Measurements from ENCODE around the gene PRKAG3.
A peak's percentile ranks its signal among the peaks of the same experiment; 100 is the strongest.

The PRKAG3 gene

DNA sequence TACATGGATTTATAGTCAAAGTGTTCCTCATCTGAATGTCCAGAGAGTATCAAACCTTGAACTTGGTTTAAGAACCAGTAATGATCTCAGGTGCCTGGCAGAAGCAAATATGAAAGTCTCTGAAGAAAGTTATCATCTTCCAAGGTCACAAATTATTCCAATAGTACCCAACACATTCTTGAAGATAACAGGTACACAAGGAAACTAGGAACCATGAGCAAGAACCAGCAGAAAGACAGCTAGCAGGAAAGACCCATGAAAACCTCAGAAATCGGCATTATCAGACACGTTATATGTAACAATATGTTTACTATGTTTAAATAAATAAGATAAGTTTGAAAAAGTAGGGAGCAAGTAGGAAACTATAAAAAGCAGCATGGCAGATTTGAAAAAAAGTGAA is 5.9 kb upstream of the PRKAG3 start:
- DNase-seq: no peak

DNA sequence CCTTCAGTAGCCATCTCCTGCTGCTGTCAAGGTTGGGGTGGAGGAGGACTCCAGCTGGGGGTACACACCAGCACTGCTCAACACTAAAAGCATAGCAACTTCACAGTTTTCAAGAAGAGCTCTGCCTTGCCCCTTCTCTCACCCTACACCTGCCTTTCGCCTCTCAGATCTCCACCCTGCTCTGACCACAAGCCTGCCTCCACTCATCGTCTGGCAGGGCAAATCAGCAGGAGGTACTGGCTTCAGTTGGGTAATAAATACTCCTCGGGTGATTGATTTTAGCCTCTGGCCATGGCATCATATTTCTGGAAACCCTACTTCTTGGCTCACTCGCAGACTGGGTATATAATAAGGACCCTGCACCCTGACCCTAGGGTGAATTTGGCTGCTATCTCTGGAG is 3.1 kb upstream of the PRKAG3 start:
- DNase-seq: no peak

DNA sequence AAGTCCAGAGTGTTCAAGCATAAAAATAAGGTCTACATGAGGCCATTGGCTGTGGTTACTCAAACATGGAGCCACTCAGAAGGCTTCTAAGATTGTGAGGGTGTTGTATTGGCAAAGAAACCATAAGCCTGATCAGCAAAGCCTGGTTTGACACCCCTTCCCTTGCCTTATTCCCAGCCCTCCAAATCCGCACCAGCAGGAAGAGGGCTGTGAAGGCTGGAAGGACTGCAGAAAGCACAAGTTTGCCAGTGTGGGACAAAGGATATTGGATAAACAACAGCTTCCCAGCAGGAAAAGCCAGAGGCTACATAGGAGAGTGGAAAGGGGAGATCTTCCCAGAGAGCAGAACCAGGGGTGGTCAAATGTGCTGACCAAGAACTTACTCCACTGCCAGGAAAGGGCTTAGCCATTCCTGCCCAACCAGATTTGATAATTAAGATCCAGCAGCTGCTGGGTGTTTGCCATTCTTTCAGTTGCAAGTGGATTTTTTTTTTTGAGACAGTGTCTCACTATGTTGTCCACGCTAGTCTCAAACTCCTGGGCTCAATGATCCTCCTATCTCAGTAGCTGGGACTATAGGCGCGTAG is 1.5 kb upstream of the PRKAG3 start:
- no peak for DNase-seq

DNA sequence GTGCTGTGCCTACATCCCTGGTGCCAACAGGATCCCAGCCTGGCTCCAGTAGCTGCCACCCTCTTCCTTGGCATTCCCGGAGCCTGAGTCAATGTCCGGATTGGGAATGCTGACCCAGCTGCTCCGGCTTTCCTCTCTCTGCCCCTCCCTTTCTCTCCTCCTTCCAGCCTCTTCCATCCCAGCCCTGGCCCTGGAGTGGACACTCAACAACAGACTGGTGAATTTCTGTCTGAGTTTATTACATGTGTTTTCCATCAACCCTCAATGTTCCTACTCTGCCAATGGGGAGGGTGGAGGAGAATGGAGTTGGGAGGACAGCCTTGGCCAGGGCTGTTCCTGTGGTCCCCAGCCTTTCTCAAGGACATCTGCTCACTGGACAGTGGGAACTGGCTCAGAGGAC is 917 bp upstream of the PRKAG3 start:
- no peak for DNase-seq

DNA sequence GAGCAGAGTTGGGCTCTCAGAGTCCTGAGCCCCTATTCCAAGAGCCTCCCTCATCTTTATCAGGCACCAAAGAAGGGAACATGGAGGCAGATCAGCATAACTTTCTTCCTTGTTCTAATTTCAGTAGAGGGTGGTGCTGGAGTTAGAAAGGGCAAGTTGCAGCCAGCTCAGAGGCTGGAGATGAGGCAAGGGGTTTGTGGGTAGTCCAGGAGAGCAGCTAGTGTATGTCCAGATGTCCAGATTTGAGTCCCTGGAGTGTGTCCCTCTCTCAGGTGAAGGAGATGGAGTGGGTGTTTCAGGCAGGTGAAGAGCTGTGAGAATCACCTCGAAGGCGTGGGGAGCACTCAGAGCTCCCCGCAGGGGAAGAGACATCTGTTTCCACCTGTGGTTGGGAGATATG is 478 bp upstream of the PRKAG3 start:
- no peak for DNase-seq

DNA sequence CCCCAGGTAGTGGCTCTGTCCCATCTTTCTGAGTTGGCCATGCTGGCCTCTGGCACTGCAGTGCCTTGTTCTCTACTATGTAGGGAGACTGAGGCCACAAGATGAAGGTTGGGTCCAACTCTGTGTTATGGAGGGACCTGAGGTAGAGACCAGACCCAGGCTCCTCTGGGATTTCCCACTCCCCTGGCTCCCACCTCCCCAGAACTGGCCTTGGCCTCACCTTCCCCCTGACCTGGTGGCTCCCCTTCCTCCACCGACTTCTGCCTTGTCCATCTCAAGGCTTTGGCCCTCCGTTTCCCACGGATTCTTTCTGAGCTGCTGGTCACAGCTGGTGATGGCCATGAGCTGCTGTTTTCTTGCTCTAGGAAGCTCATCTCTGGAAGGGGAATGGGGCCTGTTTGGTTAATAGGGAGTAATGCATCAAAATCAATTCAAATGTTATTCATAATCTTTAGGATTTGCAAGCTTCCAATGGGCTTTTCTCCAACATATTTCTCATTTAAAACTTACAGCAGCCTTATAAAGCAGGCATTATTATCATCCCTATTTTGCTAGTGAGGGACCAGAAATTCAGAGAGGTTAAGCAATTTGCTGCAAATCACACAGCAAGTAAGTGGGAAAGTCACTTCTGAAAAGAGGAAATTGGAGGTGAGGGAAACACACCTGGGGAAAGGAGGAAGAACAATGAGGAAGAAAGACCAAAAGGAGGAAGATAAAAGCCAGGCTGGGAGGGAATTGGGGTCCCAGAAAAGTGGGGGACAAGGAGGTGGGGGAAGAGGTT is 887 bp downstream of the PRKAG3 start:
- DNase-seq: peak; percentile 2

DNA sequence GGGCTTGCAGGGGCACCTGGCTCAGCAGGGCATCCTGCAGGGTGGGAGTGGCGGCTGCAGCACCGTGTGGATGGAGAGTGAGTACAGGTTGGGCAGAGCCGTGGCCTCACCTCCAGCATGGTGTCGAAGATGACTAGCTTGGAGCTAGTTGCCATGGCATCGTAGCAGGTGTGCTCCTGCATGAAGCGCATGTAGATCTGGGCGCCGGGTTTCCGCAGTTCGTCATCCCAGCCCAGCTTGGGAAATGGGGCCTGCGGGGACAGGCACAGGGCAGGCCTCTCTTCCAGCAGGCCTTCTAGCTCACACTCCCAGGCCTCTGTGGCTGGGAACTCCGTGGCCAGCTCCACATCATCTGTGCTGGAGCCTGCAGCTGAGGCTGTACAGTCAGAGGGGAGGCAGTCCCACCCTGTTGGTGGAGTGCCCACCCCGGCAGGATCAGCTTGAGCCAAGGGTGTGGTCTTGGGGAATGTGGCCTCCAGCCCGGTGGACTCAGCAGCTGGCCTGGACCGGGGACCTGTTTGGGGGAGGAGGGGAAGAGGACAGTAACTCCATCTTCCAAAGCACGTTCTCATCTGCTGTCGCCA is 1.6 kb downstream of the PRKAG3 start:
- peak; percentile 17 for DNase-seq

DNA sequence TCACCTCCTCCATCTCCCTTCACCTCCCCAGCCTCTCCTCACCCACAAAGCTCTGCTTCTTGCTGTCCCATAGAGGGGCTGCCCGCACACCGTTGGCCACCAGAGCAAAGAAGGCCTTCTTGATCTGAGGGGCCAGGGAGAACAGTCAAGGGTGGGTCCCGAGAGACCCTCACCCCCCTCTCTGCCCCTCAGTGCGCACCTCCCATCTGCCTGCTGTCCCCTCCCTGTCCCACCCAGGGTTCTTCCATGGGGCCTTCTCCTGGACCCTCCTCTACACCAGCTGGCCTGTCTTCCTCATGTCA is 3.2 kb downstream of the PRKAG3 start:
- peak; percentile 12 for DNase-seq

DNA sequence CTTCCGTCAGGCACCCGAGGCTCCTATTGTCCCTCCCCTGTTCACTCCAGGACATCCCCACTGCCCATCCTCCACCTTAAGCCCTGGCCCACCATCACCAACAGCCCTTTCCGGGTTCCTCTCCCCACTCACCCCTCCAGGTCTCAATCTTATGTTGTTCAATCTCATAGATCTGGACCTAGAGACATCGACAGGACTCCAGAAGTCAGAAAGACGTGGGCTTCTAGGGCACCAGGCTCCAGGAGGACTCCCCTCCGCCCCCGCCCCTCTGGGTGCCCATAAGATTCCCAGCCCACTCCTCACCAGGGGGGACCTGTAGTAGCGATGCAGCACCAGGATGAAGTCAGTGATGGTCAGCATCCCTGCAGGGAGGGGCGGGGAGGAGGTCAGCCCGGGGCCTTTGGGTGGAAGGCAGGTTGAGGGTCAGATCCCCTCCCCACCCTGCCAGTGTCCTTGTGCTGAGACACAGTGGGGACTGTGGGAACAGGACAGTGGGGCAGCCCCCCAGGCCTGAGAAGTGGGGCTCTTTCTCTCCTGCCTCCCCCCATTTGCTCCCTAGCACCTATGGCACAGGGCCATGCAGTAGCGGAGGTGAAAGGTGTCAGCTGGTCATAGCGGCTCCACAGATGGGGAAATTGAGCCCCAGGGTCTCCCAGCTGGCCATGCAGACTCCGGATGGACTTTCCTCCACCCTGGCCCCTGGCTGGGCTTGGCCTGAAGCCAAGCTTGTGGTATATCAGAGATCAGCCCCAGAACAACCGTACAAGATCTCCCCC is 3.7 kb downstream of the PRKAG3 start:
- DNase-seq: no peak

DNA sequence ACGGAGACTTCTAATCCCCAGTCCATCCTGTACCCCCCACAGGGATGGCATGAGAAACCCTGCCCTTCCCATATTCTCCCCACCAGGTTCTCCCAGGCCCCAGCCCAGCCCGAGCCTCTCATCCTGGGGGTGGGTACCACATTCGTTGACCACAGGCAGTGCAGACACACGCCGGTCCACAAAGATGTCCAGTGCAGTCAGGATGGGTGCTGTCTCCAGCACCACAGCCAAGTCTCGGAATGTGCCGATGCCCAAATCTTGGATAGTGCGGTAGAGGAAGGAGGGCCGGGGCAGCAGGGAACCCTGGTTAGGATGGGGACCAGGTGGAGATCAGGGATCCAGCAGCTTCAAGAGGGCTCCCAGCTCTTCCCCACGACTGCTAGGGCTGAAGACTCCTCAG is 4.8 kb downstream of the PRKAG3 start:
- DNase-seq: no peak

DNA sequence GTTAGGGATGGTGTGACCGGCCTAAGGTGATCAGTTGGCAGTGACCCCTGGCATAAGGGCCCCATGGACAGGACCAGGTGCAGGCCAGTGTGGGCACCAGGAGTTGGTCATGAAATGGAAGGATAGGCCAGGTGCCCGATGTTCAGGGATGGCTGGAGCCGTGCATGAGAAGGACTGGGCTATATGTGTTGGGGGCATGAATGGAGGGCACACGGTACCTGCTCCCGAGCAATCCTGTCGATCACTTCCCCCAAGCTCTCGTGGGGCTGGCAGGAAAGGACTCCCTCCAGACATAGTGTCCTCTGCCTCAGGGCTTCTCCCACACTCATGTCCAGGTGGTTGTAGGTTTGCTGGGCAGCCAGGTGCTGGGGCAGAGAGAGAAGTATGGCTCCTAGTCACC is 7.6 kb downstream of the PRKAG3 start:
- DNase-seq: no peak

DNA sequence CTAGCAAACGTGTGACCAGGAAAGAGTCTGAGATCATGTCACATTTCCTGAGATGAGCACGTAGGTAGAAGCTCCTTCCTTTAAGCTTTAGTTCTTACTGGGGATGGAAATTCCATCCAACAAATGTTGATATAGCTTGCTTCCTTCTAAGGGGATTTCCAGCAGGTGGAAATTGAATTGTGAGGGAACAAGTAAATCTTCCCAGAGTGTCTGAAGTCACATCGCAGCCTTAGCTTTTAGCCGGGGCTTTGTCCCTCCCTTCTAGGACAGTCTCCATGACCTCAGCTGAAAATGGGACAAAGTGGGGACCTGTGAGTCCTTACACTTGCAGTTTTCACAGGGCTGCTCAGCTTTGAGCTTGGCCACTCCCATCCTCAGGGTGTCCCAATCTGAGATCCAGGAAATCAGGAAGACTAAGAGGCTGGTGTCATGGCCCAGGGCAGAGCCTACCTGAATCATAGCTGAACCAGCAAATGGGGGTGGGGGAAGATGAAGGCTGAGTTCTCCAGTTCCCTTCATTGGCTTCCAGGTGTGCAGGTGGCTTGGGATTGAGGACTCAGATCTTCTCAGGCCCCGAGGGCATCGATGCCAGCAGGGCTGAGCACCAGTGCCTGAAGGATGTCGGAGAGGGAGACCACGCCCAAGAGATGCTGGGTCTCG is 8.3 kb downstream of the PRKAG3 start:
- DNase-seq: no peak

DNA sequence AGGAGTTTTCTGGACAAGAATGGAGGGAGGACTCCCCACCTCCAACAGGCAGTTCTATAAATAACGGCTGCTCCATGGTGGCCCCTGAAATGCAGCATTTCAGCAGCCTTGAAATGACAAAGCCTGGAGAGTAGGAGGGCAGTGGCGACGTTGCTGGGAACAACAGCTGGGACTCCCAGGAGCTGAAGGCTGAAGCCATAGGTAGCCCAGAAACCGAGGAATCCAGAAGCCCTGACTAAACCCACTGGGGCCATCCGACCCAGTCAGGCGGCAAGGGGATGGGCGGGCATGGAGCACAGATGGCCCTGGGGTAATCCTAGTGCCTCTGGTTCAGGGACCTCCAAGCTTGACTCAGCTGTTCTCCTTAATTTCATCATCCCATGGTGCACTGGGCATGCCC is 9.0 kb downstream of the PRKAG3 start:
- no peak for DNase-seq

DNA sequence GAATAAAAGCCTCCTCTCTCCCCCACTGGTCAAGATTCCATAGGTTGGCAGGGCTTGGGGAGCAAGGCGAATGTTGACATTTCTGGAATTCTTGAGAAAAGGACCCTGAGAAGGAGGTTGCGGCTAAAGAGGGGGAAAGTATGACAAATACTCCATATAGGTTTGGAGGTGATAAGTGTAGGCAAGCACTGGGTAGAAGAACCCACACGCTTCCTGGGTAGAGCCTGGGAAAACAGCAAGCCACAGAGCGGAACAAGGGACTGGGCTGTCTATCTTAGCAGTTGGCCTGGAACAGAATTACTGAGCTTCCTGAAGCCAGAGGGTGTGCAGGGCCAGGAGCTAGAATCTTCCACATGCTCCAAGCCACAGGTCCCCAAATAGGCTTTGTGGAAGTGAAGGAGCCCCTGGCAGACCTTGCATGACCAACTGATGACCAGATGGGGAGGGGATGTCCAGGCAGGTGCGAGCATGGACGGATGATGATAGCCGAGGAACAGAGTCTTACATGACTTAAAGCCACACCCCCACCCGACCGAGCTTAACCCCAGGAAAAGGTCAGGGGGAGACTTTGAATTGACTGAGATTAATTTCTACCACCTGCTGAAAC is 9.9 kb downstream of the PRKAG3 start:
- DNase-seq: no peak

DNA sequence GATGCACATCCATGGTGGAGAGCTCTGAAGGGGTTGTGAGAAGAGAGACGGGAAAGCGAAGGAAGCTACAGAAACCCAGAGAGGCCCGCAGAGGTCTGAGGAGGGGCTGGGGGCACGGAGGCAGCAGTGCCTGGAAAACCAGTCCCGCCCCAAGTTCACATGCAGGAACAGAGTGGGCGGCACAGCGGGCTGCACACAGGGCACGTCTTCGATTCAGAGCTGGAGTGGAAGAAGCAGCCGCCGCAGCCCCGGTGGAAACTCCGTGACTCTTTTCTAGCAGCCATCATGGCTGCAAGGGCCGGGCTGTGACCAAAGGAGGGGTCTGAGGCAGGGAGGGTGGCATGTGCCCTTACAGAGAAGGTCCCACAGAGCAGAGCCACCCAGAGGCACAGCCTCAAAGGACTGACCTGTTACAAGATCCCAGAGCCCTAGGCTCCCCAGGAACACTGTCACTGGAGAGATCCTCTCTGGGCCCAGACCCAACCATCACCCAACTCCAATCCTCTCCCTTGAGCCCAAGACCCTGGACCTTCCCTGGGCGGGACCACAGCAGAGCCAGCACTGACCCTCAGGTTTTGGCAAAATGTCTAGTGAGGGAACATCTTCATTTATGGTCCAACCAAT is 10.7 kb downstream of the PRKAG3 start:
- no peak for DNase-seq

DNA sequence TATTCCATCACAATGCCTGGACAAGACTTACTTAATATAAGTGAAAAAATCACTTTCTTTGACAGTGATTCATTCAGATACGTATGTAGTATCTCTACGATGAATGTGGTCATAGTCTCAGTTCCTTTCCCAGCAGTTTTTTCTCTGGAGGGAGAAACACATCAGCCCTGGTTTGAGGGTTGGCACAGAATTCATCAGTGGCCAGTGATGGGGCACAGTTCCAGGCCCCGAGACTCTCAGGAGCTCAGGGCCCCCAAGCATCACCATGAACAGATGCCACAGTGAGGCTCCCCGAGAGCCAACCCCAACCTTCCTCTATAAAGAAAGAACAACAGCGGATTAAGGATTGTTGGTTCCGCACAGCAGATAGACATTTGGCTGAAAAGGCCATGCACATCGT is 12.5 kb downstream of the PRKAG3 start:
- DNase-seq: no peak

DNA sequence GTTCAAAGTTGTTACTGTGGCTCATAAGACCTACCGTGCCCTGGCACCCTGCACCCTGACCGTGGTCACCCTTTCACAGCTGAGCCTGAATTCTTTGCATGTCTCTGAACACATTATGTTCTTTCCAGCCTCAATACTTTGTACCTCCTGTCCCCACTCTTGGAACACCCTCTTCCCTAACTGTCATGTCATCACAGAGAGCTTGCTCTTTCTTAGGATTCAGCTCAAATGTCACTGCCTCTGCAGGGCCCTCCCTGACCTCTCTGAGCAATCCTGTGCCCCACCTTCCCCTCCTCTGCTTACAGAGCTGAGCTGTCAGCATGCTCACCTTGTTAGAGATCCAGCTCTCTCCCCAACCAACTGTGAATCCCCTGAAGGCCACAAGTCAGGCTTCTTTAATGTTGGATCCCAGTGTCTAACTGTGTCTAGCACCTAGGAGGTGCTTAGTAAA is 15.0 kb downstream of the PRKAG3 start:
- no peak for DNase-seq

DNA sequence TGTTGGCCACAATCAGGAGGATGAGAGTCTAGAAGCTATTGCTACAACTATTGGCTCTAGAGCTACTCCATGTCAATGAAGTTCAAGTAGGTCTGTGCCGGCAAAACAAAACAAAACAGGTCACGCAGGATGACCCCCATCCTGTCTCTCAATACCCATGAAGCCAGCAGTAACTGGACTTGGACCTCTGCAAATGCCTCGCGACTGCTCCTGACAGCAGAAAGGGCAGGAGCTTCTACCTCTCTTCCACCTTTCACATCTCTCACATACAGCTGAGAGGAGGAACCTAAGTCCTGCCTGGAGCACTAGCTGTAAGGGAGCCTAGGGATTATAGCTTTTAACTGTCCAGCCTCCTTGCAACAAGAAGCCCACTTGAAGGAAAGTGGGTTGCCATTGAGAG is 16.0 kb downstream of the PRKAG3 start:
- DNase-seq: no peak

DNA sequence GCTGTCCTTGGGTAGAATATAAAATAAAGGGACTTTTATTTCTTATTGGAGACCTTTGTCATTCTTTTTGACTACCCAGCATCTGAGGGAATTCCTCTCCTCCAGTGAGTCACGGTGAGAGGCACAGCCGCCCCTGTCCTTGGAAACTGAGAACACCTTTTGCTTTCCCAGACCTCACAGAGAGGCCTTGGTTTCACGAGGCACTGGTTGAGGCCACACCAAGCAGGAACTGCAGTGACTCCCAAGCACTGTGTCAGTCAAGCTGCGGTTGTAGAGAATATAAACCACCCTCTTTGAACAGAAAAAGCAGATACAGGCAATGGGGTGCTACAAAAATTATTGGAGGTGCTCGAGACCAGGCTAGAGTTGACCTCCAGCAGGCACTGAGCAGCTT is 16.4 kb downstream of the PRKAG3 start:
- no peak for DNase-seq

DNA sequence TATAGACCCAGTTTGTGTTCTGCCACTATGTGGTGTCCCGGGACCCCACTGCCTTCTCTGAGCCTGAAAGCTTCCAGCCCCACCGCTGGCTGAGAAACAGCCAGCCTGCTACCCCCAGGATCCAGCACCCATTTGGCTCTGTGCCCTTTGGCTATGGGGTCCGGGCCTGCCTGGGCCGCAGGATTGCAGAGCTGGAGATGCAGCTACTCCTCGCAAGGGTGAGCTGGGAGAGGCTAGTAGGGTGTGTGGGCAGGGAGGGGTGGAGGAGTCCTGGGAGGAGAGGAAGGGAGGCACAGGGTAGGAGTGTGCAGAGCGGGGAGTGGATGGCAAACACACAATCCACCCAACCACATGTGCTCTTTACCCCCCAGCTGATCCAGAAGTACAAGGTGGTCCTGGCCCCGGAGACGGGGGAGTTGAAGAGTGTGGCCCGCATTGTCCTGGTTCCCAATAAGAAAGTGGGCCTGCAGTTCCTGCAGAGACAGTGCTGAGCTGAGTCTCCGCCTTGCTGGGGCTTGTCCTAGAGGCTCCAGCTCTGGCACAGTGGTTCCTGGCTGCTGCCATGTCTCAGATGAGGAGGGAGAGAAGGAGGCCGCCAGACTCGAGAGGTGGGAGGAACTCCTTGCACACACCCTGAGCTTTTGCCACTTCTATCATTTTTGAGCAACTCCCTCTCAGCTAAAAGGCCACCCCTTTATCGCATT is 16.9 kb downstream of the PRKAG3 start:
- no peak for DNase-seq

DNA sequence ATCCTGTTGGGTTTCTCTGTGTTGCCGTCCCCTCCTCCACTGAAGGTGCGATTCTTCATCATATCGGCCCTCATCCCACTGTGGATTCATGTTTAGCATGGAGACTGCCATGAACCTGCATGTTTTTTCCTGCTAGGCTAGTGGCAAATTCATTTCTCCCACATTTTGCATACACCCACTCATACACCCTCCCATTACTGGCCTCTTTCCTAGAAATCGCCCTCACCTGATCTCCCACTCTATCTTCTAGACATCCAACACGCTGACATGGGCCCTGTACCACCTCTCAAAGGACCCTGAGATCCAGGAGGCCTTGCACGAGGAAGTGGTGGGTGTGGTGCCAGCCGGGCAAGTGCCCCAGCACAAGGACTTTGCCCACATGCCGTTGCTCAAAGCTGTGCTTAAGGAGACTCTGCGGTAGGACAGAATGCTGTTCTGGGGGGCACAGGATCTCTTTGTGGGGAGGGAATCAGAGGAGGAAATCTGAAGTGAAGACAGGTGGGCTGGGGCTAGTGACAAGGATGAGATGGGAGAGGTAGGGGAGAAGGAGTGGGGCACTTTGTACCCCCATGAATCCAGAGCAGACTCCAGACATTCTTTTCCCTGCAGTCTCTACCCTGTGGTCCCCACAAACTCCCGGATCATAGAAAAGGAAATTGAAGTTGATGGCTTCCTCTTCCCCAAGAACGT is 17.7 kb downstream of the PRKAG3 start:
- no peak for DNase-seq

Measured in stimulated activated CD8-positive, alpha-beta memory T cell treated with anti-CD3 and anti-CD28 coated beads, Interleukin-4, amount 100 ng/mL, for 48 hours (primary cell).